Epithelial cell of proximal tubule (primary cell): ENCODE measurements around the gene AKAP11. TPM values are rescaled to one million over a fixed set of nuclear protein-coding genes. Genes with fewer than 3 reads are reported as not detected.
A peak's percentile ranks its signal among the peaks of the same experiment; 100 is the strongest.
"Not testable (repeated sequence)": the region's sequence is repeated elsewhere in the genome, so short reads cannot be mapped to it uniquely, and the experiment has no call there.

Experiments used
- DNase-seq: peaks from one replicate; pipeline ENCODE4 v3.0.0-alpha.2; 2011; ENCODE audit warnings: low read depth
- H3K4me3 ChIP-seq: 2 replicates; pipeline ENCODE4 v1.5.1; 2011; ENCODE audit warnings: low read depth, mild to moderate bottlenecking, low read length
- CTCF ChIP-seq: conservative IDR thresholded peaks from 2 replicates; pipeline ENCODE4 v1.5.1; 2012; ENCODE audit warnings: low read depth, mild to moderate bottlenecking, low read length
- total RNA-seq: library from RNA; depleted of rRNA; stranded (reverse); fragments of >200 nt; gene quantifications from 2 replicates; pipeline ENCODE4 v1.2.3, GENCODE V29; 2015

The AKAP11 gene
- 8.0 and 9.3 TPM in 2 replicates for total RNA-seq

- no peak for TF ChIP-seq CTCF
- peak within 1 kb of the TSS; percentile 72 for H3K4me3 ChIP-seq
- no peak for DNase-seq
Measured at GRCh38 chr13:42272115-42272803, at the start of gene AKAP11. Gene AKAP11 (plus strand): TSS chr13:42272152. CDS start chr13:42286349, 14,197 bp downstream.

- no peak for TF ChIP-seq CTCF
Measured at GRCh38 chr13:42223681-42224080, 48.3 kb upstream of the AKAP11 start.

GRCh38 chr13:42225051-42225450 is 46.9 kb upstream of the AKAP11 start:
- DNase-seq, result no peak
- H3K4me3 ChIP-seq, result no peak overlapping the region
- TF ChIP-seq CTCF, result no peak

More at GRCh38 chr13:42223681-42224080, 48.3 kb upstream of the AKAP11 start:
- H3K4me3 ChIP-seq, result no peak overlapping the region
- no peak for DNase-seq

- H3K4me3 ChIP-seq, DNase-seq: not testable (repeated sequence)
Measured at GRCh38 chr13:42226759-42227158, 45.2 kb upstream of the AKAP11 start.

GRCh38 chr13:42228527-42228926 is 43.4 kb upstream of the AKAP11 start:
- no peak for DNase-seq
- TF ChIP-seq CTCF, result no peak
- H3K4me3 ChIP-seq, result no peak overlapping the region

- H3K4me3 ChIP-seq, result no peak overlapping the region
- no peak for TF ChIP-seq CTCF
- DNase-seq, result no peak
Measured at GRCh38 chr13:42229287-42229686, 42.7 kb upstream of the AKAP11 start.

GRCh38 chr13:42232671-42233070 is 39.3 kb upstream of the AKAP11 start:
- no peak for TF ChIP-seq CTCF
- DNase-seq, result no peak
- H3K4me3 ChIP-seq, result no peak overlapping the region
